PC-9 (cell line): ENCODE measurements around the gene EVI5L. TPM values are rescaled to one million over a fixed set of nuclear protein-coding genes. Genes with fewer than 3 reads are reported as not detected.
"Not testable (repeated sequence)": the region's sequence is repeated elsewhere in the genome, so short reads cannot be mapped to it uniquely, and the experiment has no call there.

Source experiments
- BruUV-seq: library from RNA; stranded (reverse); fragments of 400-500 nt; replicated peaks from 2 replicates; lab custom pipeline; 2021; lab: Mats Ljungman, UMichigan
- CTCF ChIA-PET: fragments of 300-600 bp; sonication (Branson Sonifier 250); formaldehyde crosslinking; loops from one replicate; lab custom pipeline; 2022; ENCODE audit warnings: antibody characterized with exemption; lab: Charles Lee
- POLR2A ChIA-PET: fragments of 300-600 bp; sonication (Branson Sonifier 250); formaldehyde crosslinking; loops from one replicate; lab custom pipeline; 2022; ENCODE audit warnings: antibody characterized with exemption; ENCODE audit not compliant: unreplicated experiment; lab: Charles Lee
- DNase-seq, 2 experiments: peaks; one replicate each; pipeline versions ENCODE4 v3.0.0 to v3.0.0-alpha.2; 2015 to 2022; ENCODE audit warnings: mixed read lengths in 1 of 2
- H2AFZ ChIP-seq: fragments of 200-600 bp; sonication (generic); 2 replicates; pipeline ENCODE4 v1.8.1; 2017; ENCODE audit warnings: antibody characterized with exemption
- H3F3A ChIP-seq: fragments of 200-600 bp; sonication (generic); 2 replicates; pipeline ENCODE4 v1.8.1; 2017; ENCODE audit warnings: antibody characterized with exemption, mild to moderate bottlenecking, low read depth; ENCODE audit not compliant: insufficient read depth
- H3K27ac ChIP-seq: fragments of 200-600 bp; sonication (generic); 2 replicates; pipeline ENCODE4 v1.6.1; 2016; ENCODE audit warnings: mixed run types
- H3K27me3 ChIP-seq: fragments of 200-600 bp; sonication (generic); 2 replicates; pipeline ENCODE4 v1.6.1; 2016; ENCODE audit warnings: low read depth, mixed run types; ENCODE audit not compliant: insufficient read depth
- H3K36me3 ChIP-seq: fragments of 200-600 bp; sonication (generic); 2 replicates; pipeline ENCODE4 v1.6.1; 2016; ENCODE audit warnings: low read depth, mixed run types
- H3K4me1 ChIP-seq: fragments of 200-600 bp; sonication (generic); replicated peaks from 2 replicates; pipeline ENCODE4 v1.6.1; 2016; ENCODE audit warnings: mixed run types; ENCODE audit not compliant: insufficient read depth
- H3K4me2 ChIP-seq: fragments of 200-600 bp; sonication (generic); 2 replicates; pipeline ENCODE4 v1.6.1; 2017; ENCODE audit warnings: mixed run types
- H3K4me3 ChIP-seq: fragments of 200-600 bp; sonication (generic); 2 replicates; pipeline ENCODE4 v1.6.1; 2016; ENCODE audit warnings: mixed run types
- H3K79me2 ChIP-seq: fragments of 200-600 bp; sonication (generic); 2 replicates; pipeline ENCODE4 v1.6.1; 2017; ENCODE audit warnings: low read depth, mixed run types
- H3K9me2 ChIP-seq: fragments of 200-600 bp; sonication (generic); 2 replicates; pipeline ENCODE4 v1.8.1; 2017; ENCODE audit warnings: mild to moderate bottlenecking; ENCODE audit not compliant: insufficient read depth
- H3K9me3 ChIP-seq: fragments of 200-600 bp; sonication (generic); 2 replicates; pipeline ENCODE4 v1.8.1; 2016; ENCODE audit warnings: low read depth; ENCODE audit not compliant: insufficient read depth
- H4K20me1 ChIP-seq: fragments of 200-600 bp; sonication (generic); 2 replicates; pipeline ENCODE4 v1.8.1; 2017; ENCODE audit not compliant: insufficient read depth
- CTCF ChIP-seq: fragments of 200-600 bp; sonication (generic); conservative IDR thresholded peaks from 2 replicates; pipeline ENCODE4 v1.6.1; 2017; ENCODE audit warnings: mixed run types, antibody characterized with exemption, mild to moderate bottlenecking, moderate library complexity
- EZH2 ChIP-seq: fragments of 200-600 bp; sonication (generic); IDR thresholded peaks from 2 replicates; pipeline ENCODE4 v1.8.0; 2017; ENCODE audit warnings: antibody characterized with exemption, low read depth
- intact Hi-C: fragments of 100-400 bp; cut with micrococcal nuclease; formaldehyde crosslinking; loops from one replicate; pipeline ENCODE4 v1.10.0; 2022; ENCODE audit not compliant: unreplicated experiment
- total RNA-seq: library from RNA; stranded (reverse); gene quantifications from 2 replicates; pipeline ENCODE4 v1.2.3, GENCODE V29; 2021

The EVI5L gene
- total RNA-seq, 1 experiment from 2014 or later: 19.2 TPM

DNA sequence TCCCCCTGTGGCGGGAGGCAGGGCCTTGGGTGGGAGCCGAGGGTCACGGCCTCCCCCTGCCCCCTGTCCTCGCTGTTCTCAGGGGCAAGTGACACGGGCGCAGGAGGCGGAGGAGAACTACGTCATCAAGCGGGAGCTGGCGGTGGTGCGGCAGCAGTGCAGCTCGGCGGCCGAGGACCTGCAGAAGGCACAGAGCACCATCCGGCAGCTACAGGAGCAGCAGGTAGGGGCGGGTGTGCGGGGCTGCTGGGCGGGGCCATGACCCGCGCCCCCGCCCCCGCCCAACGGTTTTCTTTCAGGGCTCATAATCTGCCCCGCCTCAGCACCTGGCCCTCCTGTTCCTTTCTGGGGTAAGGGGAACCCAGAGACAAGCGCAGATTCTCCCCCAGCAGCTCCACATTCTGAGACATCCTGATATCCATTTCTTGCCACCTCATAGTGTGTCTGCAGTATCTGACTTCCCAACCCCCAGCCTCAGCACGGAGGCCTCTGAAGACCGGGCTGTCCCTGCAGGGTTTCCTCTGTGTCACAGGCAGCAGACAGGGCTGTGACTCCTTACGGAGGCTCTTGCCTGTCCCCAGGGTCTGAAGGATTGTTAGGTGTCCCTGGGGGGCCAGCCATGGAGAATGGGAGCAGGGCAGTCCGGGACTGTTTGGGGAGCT, 28.2 kb downstream of the EVI5L start:
- Histone ChIP-seq H3K27ac (no peak overlapping the region), H3F3A (peaks cover 20% of the 10 kb centered on the region; the same call in 1 of the 2 replicates), H3K4me3 (no peak overlapping the region), H2AFZ (no peak overlapping the region), H3K4me1 (peaks cover 5% of the 10 kb centered on the region), H3K36me3 (no peaks in the 10 kb centered on the region), H3K9me2 (no peaks in the 10 kb centered on the region), H4K20me1 (no peaks in the 10 kb centered on the region), H3K4me2 (no peak overlapping the region), H3K79me2 (no peaks in the 10 kb centered on the region), H3K27me3 (no peaks in the 10 kb centered on the region), H3K9me3 (no peaks in the 10 kb centered on the region)
- no peak for DNase-seq
- CTCF ChIA-PET: interaction anchor here (0.5 kb wide), 1 partner anchor 62 kb away, joined by 5 read pairs; the partner anchor contains the start of gene SNAPC2
- BruUV-seq: no TSS peak
- no peak for TF ChIP-seq EZH2
- no peak for TF ChIP-seq CTCF
- intact Hi-C loops: loop anchor here (10.0 kb wide), 1 partner anchor 397 kb away; no protein-coding TSS in a partner anchor
- POLR2A ChIA-PET: no interaction called here

- peaks cover 25% of the 10 kb centered on the region; the same call in 1 of the 2 replicates for H3F3A ChIP-seq
- H3K4me2 ChIP-seq, H2AFZ ChIP-seq, H3K27ac ChIP-seq, H3K4me1 ChIP-seq, H4K20me1 ChIP-seq, H3K9me3 ChIP-seq, H3K9me2 ChIP-seq, BruUV-seq, DNase-seq, H3K4me3 ChIP-seq, H3K27me3 ChIP-seq, H3K36me3 ChIP-seq, POLR2A ChIA-PET, CTCF ChIA-PET, H3K79me2 ChIP-seq: not testable (repeated sequence)
- intact Hi-C loops: loop anchor here (10.0 kb wide), 1 partner anchor 396 kb away; no protein-coding TSS in a partner anchor
Measured at GRCh38 chr19:7859087-7859486, 29.1 kb downstream of the EVI5L start.

DNA sequence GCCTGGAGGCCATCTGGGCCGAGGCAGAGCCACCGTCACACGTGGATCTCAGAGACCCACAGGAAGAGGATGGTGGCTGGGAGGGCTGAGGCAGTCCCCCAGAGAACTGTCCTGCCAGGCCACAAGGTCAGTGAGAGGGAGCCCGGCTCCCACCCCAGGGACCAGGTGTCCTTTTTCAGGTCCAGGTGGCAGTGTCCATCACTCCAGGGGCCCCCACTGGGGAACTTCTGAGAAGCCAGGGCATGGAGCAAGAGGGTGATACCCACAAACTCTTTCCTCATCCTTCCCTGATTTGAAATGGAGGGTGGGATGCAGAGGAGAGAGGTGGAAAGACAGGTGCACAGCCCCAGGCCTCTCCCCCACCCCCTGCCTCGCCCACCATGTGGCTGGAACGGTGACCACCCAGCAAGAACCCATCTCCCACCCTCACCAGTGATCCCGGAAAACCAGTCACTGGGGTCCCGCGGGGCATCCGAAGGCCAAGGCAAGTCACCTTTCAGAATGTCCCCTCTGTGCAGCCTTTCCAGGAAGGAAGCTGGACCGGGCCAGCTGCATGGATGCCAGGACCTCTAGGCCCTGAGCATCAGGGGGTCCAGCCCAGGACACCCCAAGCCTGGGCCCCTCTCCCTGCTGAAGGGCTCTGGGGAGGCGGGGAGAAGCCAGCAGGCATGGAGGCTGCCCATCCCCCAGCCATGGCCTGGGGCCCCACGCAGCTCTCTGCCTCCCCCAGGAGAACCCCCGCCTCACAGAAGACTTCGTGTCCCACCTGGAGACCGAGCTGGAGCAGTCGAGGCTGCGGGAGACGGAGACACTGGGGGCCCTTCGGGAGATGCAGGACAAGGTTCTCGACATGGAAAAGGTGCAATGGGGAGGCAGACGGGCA, 30.1 kb downstream of the EVI5L start:
- ChIA-PET CTCF (no interaction called here), POLR2A (no interaction called here)
- Histone ChIP-seq H3K9me3 (no peaks in the 10 kb centered on the region), H3K4me2 (no peak overlapping the region), H3K27me3 (no peaks in the 10 kb centered on the region), H3K36me3 (no peaks in the 10 kb centered on the region), H4K20me1 (no peaks in the 10 kb centered on the region), H3F3A (peaks cover 21% of the 10 kb centered on the region), H3K27ac (no peak overlapping the region), H3K4me3 (no peak overlapping the region), H3K9me2 (no peaks in the 10 kb centered on the region), H3K4me1 (no peaks in the 10 kb centered on the region), H2AFZ (no peak overlapping the region), H3K79me2 (no peaks in the 10 kb centered on the region)
- intact Hi-C loops: loop anchor here (10.0 kb wide), 1 partner anchor 395 kb away; no protein-coding TSS in a partner anchor
- BruUV-seq: no TSS peak
- DNase-seq: no peak
- TF ChIP-seq CTCF: no peak
